Right lobe of liver (tissue), 6 donors: Measurements from ENCODE around the gene RAI2. TPM values are rescaled to one million over a fixed set of nuclear protein-coding genes. Genes with fewer than 3 reads are reported as not detected.

Experiments used
- ATAC-seq, 4 donors: fragments of 200-7000 bp; cut with Tn5 transposase; one replicate each; pipeline ENCODE4 v1.9.1; 2020; ENCODE audit warnings: mild to moderate bottlenecking in 4 of 4, moderate library complexity in 4 of 4
- DNase-seq, 3 donors: peaks; one replicate each; pipeline ENCODE4 v3.0.0-alpha.2; 2020
- H3K27ac ChIP-seq, 3 donors: fragments of 200-600 bp; one replicate each; pipeline ENCODE4 v1.8.0; 2022
- H3K27me3 ChIP-seq, 2 donors: fragments of 200-600 bp; one replicate each; pipeline ENCODE4 v1.8.0; 2022
- H3K36me3 ChIP-seq, 4 donors: fragments of 200-600 bp; sonication (generic) in 1 of 4; one replicate each; pipeline versions ENCODE4 v1.5.1 to v1.8.0; 2017 to 2022; ENCODE audit warnings: control low read depth in 1 of 4
- H3K4me1 ChIP-seq, 4 donors: fragments of 200-600 bp; sonication (generic) in 1 of 4; one replicate each; pipeline versions ENCODE4 v1.5.1 to v1.8.0; 2017 to 2022; ENCODE audit warnings: control low read depth in 1 of 4
- H3K4me3 ChIP-seq, 3 donors: fragments of 200-600 bp; one replicate each; pipeline ENCODE4 v1.8.0; 2022
- H3K9me3 ChIP-seq, 4 donors: fragments of 200-600 bp; sonication (generic) in 1 of 4; one replicate each; pipeline versions ENCODE4 v1.5.1 to v1.8.0; 2017 to 2022; ENCODE audit warnings: control low read depth in 1 of 4
- CTCF ChIP-seq, 4 donors: fragments of 200-600 bp in 3 of 4; fragments of 450-650 bp in 1 of 4; IDR thresholded peaks; one replicate each; pipeline versions ENCODE4 v1.5.1 to v1.8.0; 2016 to 2022; ENCODE audit warnings: antibody characterized with exemption in 4 of 4, mild to moderate bottlenecking in 2 of 4
- POLR2A ChIP-seq: fragments of 450-650 bp; IDR thresholded peaks from one replicate; pipeline ENCODE4 v1.6.1; 2017; ENCODE audit warnings: antibody characterized with exemption, mild to moderate bottlenecking
- WGBS: methylation state at CpG from one replicate; pipeline ENCODE4 v1.1.6; 2018; ENCODE audit warnings: low coverage, low lambda C conversion rate; ENCODE audit not compliant: insufficient coverage; ENCODE audit errors: missing lambda C conversion rate; 5-methylcytosine and 5-hydroxymethylcytosine counted together
- intact Hi-C, 2 donors: fragments of 100-400 bp; cut with DNase I; formaldehyde crosslinking; loops; one replicate each; pipeline versions ENCODE4 v1.11.2 to v1.14.1; 2022
- total RNA-seq, 6 experiments: library from RNA; depleted of rRNA in 2 of 6; stranded (reverse); fragments of >200 nt in 2 of 6; fragmentation: NEBNext Ultra II Directional in 3 of 6; extraction: Animal tissue kit (Norgen Biotek cat#: 25700) in 3 of 6; gene quantifications; one replicate each; pipeline versions ENCODE4 v1.1.0 to v1.2.4, GENCODE V29; 2016 to 2023
- donor health status: DM: no; HTN: yes; CAD: no.
- donor health status: DM: no; HTN: no; CAD: no.
- donor health status: DM: no; HTN: no; CAD: no.
- donor health status: DM: no; HTN: yes; CAD: no.
- donor health status: DM: no; HTN: yes; CAD: no.

The RAI2 gene
- total RNA-seq, 6 experiments from 2014 or later: 1.2 to 3.5 (median 2.4) TPM

- Histone ChIP-seq H3K4me3 (no peak overlapping the region), H3K36me3 (no peaks in the 10 kb centered on the region), H3K27ac (no peak overlapping the region), H3K9me3 (no peaks in the 10 kb centered on the region), H3K4me1 (no peaks in the 10 kb centered on the region), H3K27me3 (no peaks in the 10 kb centered on the region)
- peak in 1 of 4 donors; percentile 83 for ATAC-seq
- intact Hi-C loops: no loop called here
- TF ChIP-seq CTCF (IDR thresholded peaks at IDR 0.05) (no peak), POLR2A (no peak)
- WGBS: 53% methylated on average over 2 of the region's 2 CpGs
- DNase-seq: no peak
Observed at GRCh38 chrX:17846045-17846444, 15.1 kb downstream of the RAI2 start.

- 38% methylated on average over 2 of the region's 2 CpGs for WGBS
- intact Hi-C loops: no loop called here
- Histone ChIP-seq H3K4me3 (no peak overlapping the region), H3K27me3 (no peaks in the 10 kb centered on the region), H3K27ac (no peak overlapping the region), H3K9me3 (no peaks in the 10 kb centered on the region), H3K4me1 (no peaks in the 10 kb centered on the region), H3K36me3 (no peaks in the 10 kb centered on the region)
- ATAC-seq (no peak), DNase-seq (no peak)
- no peak for TF ChIP-seq CTCF (IDR thresholded peaks at IDR 0.05)
- TF ChIP-seq POLR2A: no peak
Observed at GRCh38 chrX:17844236-17844635, 16.9 kb downstream of the RAI2 start.

- no peak overlapping the region for H3K27ac ChIP-seq
- intact Hi-C loops: no loop called here
- TF ChIP-seq POLR2A: no peak
- TF ChIP-seq CTCF (IDR thresholded peaks at IDR 0.05): no peak
- no peak overlapping the region for H3K4me3 ChIP-seq
- no peaks in the 10 kb centered on the region for H3K4me1 ChIP-seq
- DNase-seq (no peak), ATAC-seq (no peak)
- H3K36me3 ChIP-seq: no peaks in the 10 kb centered on the region
- 41% methylated on average over 6 of the region's 6 CpGs for WGBS
- no peaks in the 10 kb centered on the region for H3K9me3 ChIP-seq
- no peaks in the 10 kb centered on the region for H3K27me3 ChIP-seq
Observed at GRCh38 chrX:17842769-17843525, 18.2 kb downstream of the RAI2 start.

- H3K4me3 ChIP-seq: no peak overlapping the region
- DNase-seq: no peak
- intact Hi-C loops: no loop called here
- H3K27ac ChIP-seq: no peak overlapping the region
- no peaks in the 10 kb centered on the region for H3K4me1 ChIP-seq
- no peaks in the 10 kb centered on the region for H3K27me3 ChIP-seq
- H3K9me3 ChIP-seq: no peaks in the 10 kb centered on the region
- WGBS: 43% methylated on average over 4 of the region's 4 CpGs
- H3K36me3 ChIP-seq: no peaks in the 10 kb centered on the region
- no peak for ATAC-seq
- TF ChIP-seq CTCF (IDR thresholded peaks at IDR 0.05): peak in 1 of 4 donors; percentile 4
- no peak for TF ChIP-seq POLR2A
Observed at GRCh38 chrX:17839269-17839668, 21.8 kb downstream of the RAI2 start.
